Mesenteric fat pad (tissue), 1 donor: ENCODE measurements around the gene SLC44A1. TPM values are rescaled to one million over a fixed set of nuclear protein-coding genes. Genes with fewer than 3 reads are reported as not detected.
A peak's percentile ranks its signal among the peaks of the same experiment; 100 is the strongest.

Experiments
- DNase-seq: peaks from one replicate; pipeline ENCODE4 v3.0.0-alpha.2; 2020; ENCODE audit warnings: low spot score
- long read RNA-seq: library from polyadenylated mRNA; unstranded; transcript quantifications from one replicate; pipeline ENCODE4 v2.0.0, GENCODE V29; 2020
- total RNA-seq: library from RNA; stranded (reverse); fragmentation: NEBNext Ultra II Directional; extraction: Animal tissue kit (Norgen Biotek cat#: 25700); gene quantifications from one replicate; pipeline ENCODE4 v1.2.1, GENCODE V29; 2021
- donor health status: DM: yes; HTN: yes; CAD: no.

The SLC44A1 gene
- total RNA-seq: 35.3 TPM
- long read RNA-seq, full-length matches to known transcripts: 2 of 5 reads
- long read RNA-seq, partial matches to known transcripts: 0 of 5 reads
- long read RNA-seq, other reads (novel, unspliced or antisense): 3 of 5 reads

- peak; percentile 99 for DNase-seq
These were observed at the start of gene SLC44A1 for GRCh38 chr9:105244003-105244733. Gene SLC44A1, plus strand, starts transcription at chr9:105244651. Its CDS starts 218 bp downstream, at chr9:105244869.

- no peak for DNase-seq
These were observed 49.2 kb upstream of the SLC44A1 start for GRCh38 chr9:105195259-105195658.

- no peak for DNase-seq
These were observed 46.4 kb upstream of the SLC44A1 start for GRCh38 chr9:105198023-105198422.

GRCh38 chr9:105198865-105199264, 45.6 kb upstream of the SLC44A1 start:
- no peak for DNase-seq

GRCh38 chr9:105204416-105204815, 40.0 kb upstream of the SLC44A1 start:
- no peak for DNase-seq

GRCh38 chr9:105205787-105206495, 38.5 kb upstream of the SLC44A1 start:
- DNase-seq: no peak

GRCh38 chr9:105206496-105206820, 38.0 kb upstream of the SLC44A1 start:
- no peak for DNase-seq

GRCh38 chr9:105206821-105207699, 37.4 kb upstream of the SLC44A1 start:
- no peak for DNase-seq

GRCh38 chr9:105216440-105217178, 27.8 kb upstream of the SLC44A1 start:
- no peak for DNase-seq

GRCh38 chr9:105218673-105219072, 25.8 kb upstream of the SLC44A1 start:
- DNase-seq: no peak

GRCh38 chr9:105219291-105219805, 25.1 kb upstream of the SLC44A1 start:
- DNase-seq: no peak

- DNase-seq: no peak
These were observed 24.0 kb upstream of the SLC44A1 start for GRCh38 chr9:105220451-105220850.

GRCh38 chr9:105223544-105224140, 20.8 kb upstream of the SLC44A1 start:
- no peak for DNase-seq

GRCh38 chr9:105226055-105226454, 18.4 kb upstream of the SLC44A1 start:
- DNase-seq: no peak

- DNase-seq: no peak
These were observed 12.2 kb upstream of the SLC44A1 start for GRCh38 chr9:105232207-105232606.

GRCh38 chr9:105233873-105234272, 10.6 kb upstream of the SLC44A1 start:
- no peak for DNase-seq

GRCh38 chr9:105236261-105236660, 8.2 kb upstream of the SLC44A1 start:
- DNase-seq: no peak

- DNase-seq: no peak
These were observed 7.2 kb upstream of the SLC44A1 start for GRCh38 chr9:105237246-105237645.

- no peak for DNase-seq
These were observed 6.1 kb upstream of the SLC44A1 start for GRCh38 chr9:105238302-105238701.

- DNase-seq: no peak
These were observed 3.0 kb upstream of the SLC44A1 start for GRCh38 chr9:105241356-105242043.
